ENCODE measurements around the gene MARK3. TPM values are rescaled to one million over a fixed set of nuclear protein-coding genes. Genes with fewer than 3 reads are reported as not detected.

MARK3 gene
- total RNA-seq, 4 donors from 2014 or later: 61.7 to 115 (median 76.2) TPM

- no peak for TF ChIP-seq CTCF (IDR thresholded peaks at IDR 0.05; ENCODE audit: low read depth)
These were observed 75.2 kb downstream of the MARK3 start for GRCh38 chr14:103460415-103460814.

GRCh38 chr14:103463149-103463548, 77.9 kb downstream of the MARK3 start:
- no peak for TF ChIP-seq CTCF (IDR thresholded peaks at IDR 0.05; ENCODE audit: low read depth)

- no peak for TF ChIP-seq CTCF (IDR thresholded peaks at IDR 0.05; ENCODE audit: low read depth)
These were observed 78.6 kb downstream of the MARK3 start for GRCh38 chr14:103463851-103464250.

- TF ChIP-seq CTCF (IDR thresholded peaks at IDR 0.05; ENCODE audit: low read depth): no peak
These were observed 87.7 kb downstream of the MARK3 start for GRCh38 chr14:103472939-103473338.

- no peak for TF ChIP-seq CTCF (IDR thresholded peaks at IDR 0.05; ENCODE audit: low read depth)
These were observed 89.7 kb downstream of the MARK3 start for GRCh38 chr14:103474893-103475292.

GRCh38 chr14:103476065-103476464, 90.8 kb downstream of the MARK3 start:
- TF ChIP-seq CTCF (IDR thresholded peaks at IDR 0.05; ENCODE audit: low read depth): no peak

GRCh38 chr14:103476631-103477030, 91.4 kb downstream of the MARK3 start:
- no peak for TF ChIP-seq CTCF (IDR thresholded peaks at IDR 0.05; ENCODE audit: low read depth)
